ENCODE results near the gene PGM1. TPM values are rescaled to one million over a fixed set of nuclear protein-coding genes. Genes with fewer than 3 reads are reported as not detected.

PGM1 gene
- total and polyA plus RNA-seq, 2 of the 13 experiments (the other 11 are each of a cell fraction or from before 2014, with no cell fraction given): 51.6 to 105 TPM

GRCh38 chr1:63701187-63701586 lies 108.0 kb downstream of the PGM1 start (continued):
- TF ChIP-seq, protein P1, sequence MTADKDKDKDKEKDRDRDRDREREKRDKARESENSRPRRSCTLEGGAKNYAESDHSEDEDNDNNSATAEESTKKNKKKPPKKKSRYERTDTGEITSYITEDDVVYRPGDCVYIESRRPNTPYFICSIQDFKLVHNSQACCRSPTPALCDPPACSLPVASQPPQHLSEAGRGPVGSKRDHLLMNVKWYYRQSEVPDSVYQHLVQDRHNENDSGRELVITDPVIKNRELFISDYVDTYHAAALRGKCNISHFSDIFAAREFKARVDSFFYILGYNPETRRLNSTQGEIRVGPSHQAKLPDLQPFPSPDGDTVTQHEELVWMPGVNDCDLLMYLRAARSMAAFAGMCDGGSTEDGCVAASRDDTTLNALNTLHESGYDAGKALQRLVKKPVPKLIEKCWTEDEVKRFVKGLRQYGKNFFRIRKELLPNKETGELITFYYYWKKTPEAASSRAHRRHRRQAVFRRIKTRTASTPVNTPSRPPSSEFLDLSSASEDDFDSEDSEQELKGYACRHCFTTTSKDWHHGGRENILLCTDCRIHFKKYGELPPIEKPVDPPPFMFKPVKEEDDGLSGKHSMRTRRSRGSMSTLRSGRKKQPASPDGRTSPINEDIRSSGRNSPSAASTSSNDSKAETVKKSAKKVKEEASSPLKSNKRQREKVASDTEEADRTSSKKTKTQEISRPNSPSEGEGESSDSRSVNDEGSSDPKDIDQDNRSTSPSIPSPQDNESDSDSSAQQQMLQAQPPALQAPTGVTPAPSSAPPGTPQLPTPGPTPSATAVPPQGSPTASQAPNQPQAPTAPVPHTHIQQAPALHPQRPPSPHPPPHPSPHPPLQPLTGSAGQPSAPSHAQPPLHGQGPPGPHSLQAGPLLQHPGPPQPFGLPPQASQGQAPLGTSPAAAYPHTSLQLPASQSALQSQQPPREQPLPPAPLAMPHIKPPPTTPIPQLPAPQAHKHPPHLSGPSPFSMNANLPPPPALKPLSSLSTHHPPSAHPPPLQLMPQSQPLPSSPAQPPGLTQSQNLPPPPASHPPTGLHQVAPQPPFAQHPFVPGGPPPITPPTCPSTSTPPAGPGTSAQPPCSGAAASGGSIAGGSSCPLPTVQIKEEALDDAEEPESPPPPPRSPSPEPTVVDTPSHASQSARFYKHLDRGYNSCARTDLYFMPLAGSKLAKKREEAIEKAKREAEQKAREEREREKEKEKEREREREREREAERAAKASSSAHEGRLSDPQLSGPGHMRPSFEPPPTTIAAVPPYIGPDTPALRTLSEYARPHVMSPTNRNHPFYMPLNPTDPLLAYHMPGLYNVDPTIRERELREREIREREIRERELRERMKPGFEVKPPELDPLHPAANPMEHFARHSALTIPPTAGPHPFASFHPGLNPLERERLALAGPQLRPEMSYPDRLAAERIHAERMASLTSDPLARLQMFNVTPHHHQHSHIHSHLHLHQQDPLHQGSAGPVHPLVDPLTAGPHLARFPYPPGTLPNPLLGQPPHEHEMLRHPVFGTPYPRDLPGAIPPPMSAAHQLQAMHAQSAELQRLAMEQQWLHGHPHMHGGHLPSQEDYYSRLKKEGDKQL (CRISPR knock-in tag; IDR thresholded peaks at IDR 0.05; ENCODE audit: low read depth): no peak
- TF ChIP-seq CBX2 (IDR thresholded peaks at IDR 0.05; ENCODE audit: low read depth, low read length) (no peak), CBX2 (CRISPR knock-in tag; IDR thresholded peaks at IDR 0.05; ENCODE audit: low read depth) (no peak), ZFP41 (CRISPR knock-in tag; IDR thresholded peaks at IDR 0.05; ENCODE audit: borderline replicate concordance) (no peak), NFYB (CRISPR knock-in tag; IDR thresholded peaks at IDR 0.05) (no peak), PRMT3 (CRISPR knock-in tag; IDR thresholded peaks at IDR 0.05; ENCODE audit: borderline replicate concordance, low read depth) (no peak), ZNF605 (CRISPR knock-in tag; IDR thresholded peaks at IDR 0.05) (no peak), ZNF569 (CRISPR knock-in tag; IDR thresholded peaks at IDR 0.05; ENCODE audit: borderline replicate concordance) (no peak), MYPOP (CRISPR knock-in tag; IDR thresholded peaks at IDR 0.05) (no peak), ZFYVE20 (CRISPR knock-in tag; IDR thresholded peaks at IDR 0.05; ENCODE audit: borderline replicate concordance, low read depth) (no peak), FOXA1 (IDR thresholded peaks at IDR 0.05) (no peak), FOXA1 (CRISPR knock-in tag; IDR thresholded peaks at IDR 0.05) (no peak), ZNF512 (CRISPR knock-in tag; IDR thresholded peaks at IDR 0.05) (no peak), GTF2F1 (IDR thresholded peaks at IDR 0.05; ENCODE audit: low read length) (no peak), ZNF678 (CRISPR knock-in tag; IDR thresholded peaks at IDR 0.05) (no peak), ZNF816 (CRISPR knock-in tag; IDR thresholded peaks at IDR 0.05; ENCODE audit: borderline replicate concordance) (no peak), SALL1 (CRISPR knock-in tag; IDR thresholded peaks at IDR 0.05) (peak; percentile 76), ZFP37 (CRISPR knock-in tag; IDR thresholded peaks at IDR 0.05; ENCODE audit: borderline replicate concordance) (no peak), ZNF644 (CRISPR knock-in tag; IDR thresholded peaks at IDR 0.05; ENCODE audit: low read depth) (no peak), HMG20A (CRISPR knock-in tag; IDR thresholded peaks at IDR 0.05; ENCODE audit: borderline replicate concordance) (peak; percentile 49; the same call in 1 of the 2 replicates)
- TF ChIP-seq, protein P2, sequence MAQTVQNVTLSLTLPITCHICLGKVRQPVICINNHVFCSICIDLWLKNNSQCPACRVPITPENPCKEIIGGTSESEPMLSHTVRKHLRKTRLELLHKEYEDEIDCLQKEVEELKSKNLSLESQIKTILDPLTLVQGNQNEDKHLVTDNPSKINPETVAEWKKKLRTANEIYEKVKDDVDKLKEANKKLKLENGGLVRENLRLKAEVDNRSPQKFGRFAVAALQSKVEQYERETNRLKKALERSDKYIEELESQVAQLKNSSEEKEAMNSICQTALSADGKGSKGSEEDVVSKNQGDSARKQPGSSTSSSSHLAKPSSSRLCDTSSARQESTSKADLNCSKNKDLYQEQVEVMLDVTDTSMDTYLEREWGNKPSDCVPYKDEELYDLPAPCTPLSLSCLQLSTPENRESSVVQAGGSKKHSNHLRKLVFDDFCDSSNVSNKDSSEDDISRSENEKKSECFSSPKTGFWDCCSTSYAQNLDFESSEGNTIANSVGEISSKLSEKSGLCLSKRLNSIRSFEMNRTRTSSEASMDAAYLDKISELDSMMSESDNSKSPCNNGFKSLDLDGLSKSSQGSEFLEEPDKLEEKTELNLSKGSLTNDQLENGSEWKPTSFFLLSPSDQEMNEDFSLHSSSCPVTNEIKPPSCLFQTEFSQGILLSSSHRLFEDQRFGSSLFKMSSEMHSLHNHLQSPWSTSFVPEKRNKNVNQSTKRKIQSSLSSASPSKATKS (CRISPR knock-in tag; IDR thresholded peaks at IDR 0.05): no peak

Measured in HepG2 (cell line).